Activated CD4-positive, alpha-beta T cell treated with anti-CD3 and anti-CD28 coated beads, Interleukin-2, amount 50 U/mL, for 16 hours (primary cell): Measurements from ENCODE around the gene GPR3.

Source experiments
- DNase-seq: peaks from one replicate; pipeline ENCODE4 v3.0.0-alpha.2; 2020

Gene GPR3

GRCh38 chr1:27392096-27392777 is at the start of gene GPR3:
Gene GPR3 (plus strand): TSS chr1:27392622. CDS start chr1:27393799, 1,177 bp downstream.
- DNase-seq = peak; percentile 94

GRCh38 chr1:27342778-27343638 is 49.4 kb upstream of the GPR3 start:
- peak; percentile 76 for DNase-seq

- no peak for DNase-seq
Observed at GRCh38 chr1:27343639-27344025, 48.8 kb upstream of the GPR3 start.

- DNase-seq = no peak
Observed at GRCh38 chr1:27345272-27345671, 47.1 kb upstream of the GPR3 start.

GRCh38 chr1:27346357-27346756 is 46.1 kb upstream of the GPR3 start:
- DNase-seq = no peak

- no peak for DNase-seq
Observed at GRCh38 chr1:27346991-27347624, 45.3 kb upstream of the GPR3 start.

GRCh38 chr1:27348861-27349783 is 43.3 kb upstream of the GPR3 start:
- no peak for DNase-seq

- no peak for DNase-seq
Observed at GRCh38 chr1:27349784-27350662, 42.4 kb upstream of the GPR3 start.

GRCh38 chr1:27350663-27351540 is 41.5 kb upstream of the GPR3 start:
- no peak for DNase-seq

- DNase-seq = no peak
Observed at GRCh38 chr1:27351541-27352107, 40.8 kb upstream of the GPR3 start.

- DNase-seq = no peak
Observed at GRCh38 chr1:27353166-27353565, 39.3 kb upstream of the GPR3 start.

- DNase-seq = no peak
Observed at GRCh38 chr1:27353629-27354028, 38.8 kb upstream of the GPR3 start.

GRCh38 chr1:27355683-27356082 is 36.7 kb upstream of the GPR3 start:
- no peak for DNase-seq

- no peak for DNase-seq
Observed at GRCh38 chr1:27356277-27356618, 36.2 kb upstream of the GPR3 start.

- peak; percentile 52 for DNase-seq
Observed at GRCh38 chr1:27356619-27357280, 35.7 kb upstream of the GPR3 start.

- DNase-seq = peak; percentile 84
Observed at GRCh38 chr1:27357281-27358037, 35.0 kb upstream of the GPR3 start.

- DNase-seq = no peak
Observed at GRCh38 chr1:27358038-27358927, 34.1 kb upstream of the GPR3 start.

GRCh38 chr1:27358928-27359313 is 33.5 kb upstream of the GPR3 start:
- DNase-seq = no peak
